GM21423 (cell line): ENCODE measurements around the gene YTHDC2.
"Not testable (repeated sequence)": the region's sequence is repeated elsewhere in the genome, so short reads cannot be mapped to it uniquely, and the experiment has no call there.

Source experiments
- ATAC-seq: cut with Tn5 transposase; IDR thresholded peaks from one replicate; pipeline ENCODE4 v1.9.1; 2021; ENCODE audit warnings: mild to moderate bottlenecking, moderate library complexity; ENCODE audit not compliant: unreplicated experiment

YTHDC2 gene

DNA sequence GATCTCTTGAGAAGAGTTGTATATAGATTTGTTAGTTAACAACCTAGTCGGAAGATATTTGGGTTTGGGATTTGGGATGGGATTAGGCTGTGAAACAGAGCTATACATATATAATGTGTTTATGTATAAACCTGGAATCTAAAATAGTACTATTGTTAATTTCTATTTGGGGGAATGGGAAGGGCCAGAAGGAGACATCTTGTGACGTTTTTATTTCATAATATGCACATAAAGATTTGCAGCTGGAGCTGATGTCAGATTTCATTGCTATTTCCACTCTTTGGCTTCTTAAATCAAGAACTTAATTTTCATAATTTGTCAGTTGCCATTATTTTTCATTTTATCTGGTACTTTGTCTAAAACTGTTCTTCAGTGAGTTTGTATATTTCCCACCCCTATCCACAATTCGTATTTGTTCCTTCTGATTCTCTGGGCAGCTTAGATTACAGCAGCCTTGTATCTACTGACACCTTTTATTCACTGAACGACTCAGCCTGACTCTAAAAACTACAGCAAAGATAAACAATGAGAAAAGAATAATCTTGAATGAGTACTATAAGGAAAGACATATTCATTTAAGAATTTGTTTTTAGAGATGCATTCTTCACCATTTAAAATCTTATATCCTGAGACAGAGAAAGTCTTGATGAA lies 86.9 kb downstream of the YTHDC2 start:
- no peak for ATAC-seq

DNA sequence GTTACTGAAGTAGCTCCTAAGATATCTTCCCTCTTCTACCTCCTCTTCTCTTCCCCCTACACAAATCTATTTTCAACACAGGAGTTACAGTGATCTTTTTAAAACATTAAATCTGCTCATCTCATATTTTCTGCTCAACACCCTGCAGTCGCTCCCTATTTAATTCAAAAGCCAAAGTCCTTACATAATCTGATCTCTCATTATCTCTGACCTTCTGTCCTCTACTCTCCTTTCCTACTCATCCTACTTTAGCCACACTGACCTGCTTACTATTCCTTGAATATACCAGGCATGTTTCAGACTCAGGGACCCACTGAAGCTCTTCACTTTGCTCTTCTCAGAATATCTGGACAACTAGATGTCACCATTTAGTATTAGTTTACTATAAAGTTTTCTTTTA lies 87.9 kb downstream of the YTHDC2 start:
- ATAC-seq: no peak

DNA sequence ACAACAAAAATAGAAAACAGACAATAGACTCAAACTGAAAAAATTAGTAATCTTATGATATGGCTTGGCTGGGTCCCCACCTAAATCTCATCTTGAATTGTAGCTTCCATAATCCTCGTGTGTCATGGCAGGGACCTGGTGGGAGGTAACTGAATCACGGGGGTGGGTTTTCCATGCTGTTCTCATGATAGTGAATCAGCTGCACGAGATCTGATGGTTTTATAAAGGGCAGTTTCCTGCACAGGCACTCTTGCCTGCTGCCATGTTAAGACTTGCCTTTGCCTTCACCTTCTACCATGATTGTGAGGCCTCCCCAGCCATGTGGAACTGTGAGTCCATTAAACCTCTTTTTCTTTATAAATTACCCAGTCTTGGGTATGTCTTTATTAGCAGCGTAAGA lies 89.8 kb downstream of the YTHDC2 start:
- not testable (repeated sequence) for ATAC-seq

DNA sequence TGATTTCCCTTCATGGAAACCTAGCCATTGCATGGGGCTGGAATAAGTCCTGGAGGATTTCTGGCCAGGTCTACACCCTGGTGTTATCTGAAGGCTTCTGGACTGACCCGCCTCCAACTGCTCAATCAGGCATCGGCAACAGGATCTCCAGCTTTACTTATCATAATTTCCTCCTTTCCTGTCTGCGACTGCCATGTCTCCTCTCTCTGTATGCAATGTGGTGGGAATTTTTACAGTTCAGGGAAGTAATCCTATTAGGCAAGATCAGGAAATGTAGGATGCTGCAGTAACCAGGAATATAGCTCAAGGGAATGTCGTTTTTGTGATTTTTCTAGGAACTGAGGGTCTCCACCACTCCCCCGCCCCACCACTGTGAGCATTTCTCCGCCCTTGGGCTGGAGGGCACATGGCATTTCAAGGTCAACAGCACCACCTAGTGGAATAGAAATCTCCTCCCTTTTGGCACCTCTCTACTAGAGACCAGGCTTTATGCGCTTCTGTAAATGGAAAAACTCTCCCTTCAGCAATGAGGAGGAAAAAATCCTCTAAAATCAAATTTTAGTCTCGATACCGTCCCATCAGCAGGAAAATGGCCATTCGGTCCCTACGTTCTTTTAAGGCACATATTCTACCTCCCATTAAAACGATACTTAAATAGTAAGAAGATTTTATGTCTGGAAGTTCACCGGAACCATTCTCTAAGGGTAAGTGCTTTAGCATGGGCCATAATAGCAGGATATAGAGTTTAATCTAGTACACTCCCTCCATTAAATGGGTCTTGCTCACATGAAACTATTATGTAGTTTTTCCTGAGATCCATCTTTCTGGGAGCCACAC lies 93.0 kb downstream of the YTHDC2 start:
- ATAC-seq: peak; percentile 78

DNA sequence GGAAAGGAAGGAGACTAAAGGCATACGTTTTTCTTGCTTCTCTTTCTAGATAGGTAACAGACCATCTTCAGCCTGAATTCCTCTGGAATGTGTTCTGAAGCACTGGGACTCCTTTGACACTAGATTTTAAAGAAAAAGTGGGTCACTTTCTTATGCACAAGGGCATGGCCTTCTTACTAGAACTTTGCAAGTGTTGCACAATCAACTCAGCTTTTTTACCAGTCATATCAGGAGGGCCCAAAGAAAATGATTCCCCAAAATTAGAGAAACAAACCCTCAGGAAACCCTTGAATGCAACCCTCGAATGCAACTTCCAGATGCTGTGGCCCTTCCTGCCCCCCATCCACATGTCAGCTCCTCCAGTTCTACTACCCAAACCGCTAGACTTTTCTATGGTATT lies 93.9 kb downstream of the YTHDC2 start:
- no peak for ATAC-seq

DNA sequence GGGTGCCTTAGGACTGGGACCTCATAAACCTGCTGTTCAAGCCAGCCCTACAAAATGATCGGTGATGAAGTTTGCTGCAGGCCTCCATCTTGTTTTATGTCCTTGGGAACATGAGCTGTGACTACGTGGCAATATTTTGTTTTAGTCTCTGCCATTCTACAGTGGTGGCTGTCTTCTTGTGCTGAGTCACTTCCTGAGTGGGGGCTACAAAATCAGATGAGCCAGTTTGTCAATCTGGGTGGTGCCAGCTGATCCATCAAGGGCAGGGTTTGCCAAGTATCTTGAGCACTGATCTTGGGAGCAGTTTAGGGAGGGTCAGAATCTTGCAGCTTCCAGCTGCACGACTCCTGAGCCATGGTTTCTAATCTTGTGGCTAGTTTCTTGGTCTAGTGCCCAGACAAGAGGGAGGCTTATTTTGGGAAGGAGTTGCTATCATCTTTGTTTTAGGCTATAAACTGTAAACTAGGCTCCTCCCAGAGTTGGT lies 94.7 kb downstream of the YTHDC2 start:
- no peak for ATAC-seq

DNA sequence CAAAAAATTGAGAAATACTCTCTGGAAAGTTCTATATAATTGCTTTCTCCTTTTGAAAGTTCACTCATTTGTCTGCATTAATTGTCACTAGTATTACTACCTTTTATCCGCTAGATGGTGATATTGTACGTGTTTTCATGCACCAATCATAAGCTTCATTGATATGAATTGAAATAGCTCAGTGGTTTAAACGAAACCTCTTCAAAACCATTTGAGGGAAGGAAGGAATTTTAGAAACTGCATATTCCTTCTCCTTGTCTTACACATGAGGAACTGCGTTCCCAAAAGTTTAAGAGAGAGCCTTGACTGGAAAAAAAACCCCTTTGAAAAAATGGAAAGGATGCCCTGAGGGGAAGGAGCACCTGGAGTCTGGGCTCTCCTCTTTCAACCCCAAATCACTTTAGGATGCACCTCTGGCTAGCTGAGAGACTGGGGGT lies 98.6 kb downstream of the YTHDC2 start:
- ATAC-seq: peak; percentile 72

DNA sequence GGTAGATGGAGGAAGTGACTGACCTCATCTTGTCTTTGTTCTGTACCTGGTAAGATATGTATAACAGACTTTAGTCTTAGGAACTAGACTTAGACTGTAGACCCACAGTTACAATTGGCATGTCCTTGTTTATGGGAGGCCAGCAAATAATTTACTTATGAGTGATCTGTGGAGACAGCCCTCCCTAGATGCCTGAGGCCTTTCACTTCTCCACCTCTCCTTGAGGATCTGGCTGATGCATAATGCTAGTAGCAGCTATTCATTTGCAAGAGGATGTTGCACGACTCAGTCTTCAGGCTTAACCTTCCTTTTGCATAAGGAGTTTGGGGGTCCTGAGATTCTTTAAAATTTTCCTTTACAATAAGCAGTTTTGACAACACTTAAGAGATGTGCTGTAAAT lies 100.7 kb downstream of the YTHDC2 start:
- ATAC-seq: no peak

DNA sequence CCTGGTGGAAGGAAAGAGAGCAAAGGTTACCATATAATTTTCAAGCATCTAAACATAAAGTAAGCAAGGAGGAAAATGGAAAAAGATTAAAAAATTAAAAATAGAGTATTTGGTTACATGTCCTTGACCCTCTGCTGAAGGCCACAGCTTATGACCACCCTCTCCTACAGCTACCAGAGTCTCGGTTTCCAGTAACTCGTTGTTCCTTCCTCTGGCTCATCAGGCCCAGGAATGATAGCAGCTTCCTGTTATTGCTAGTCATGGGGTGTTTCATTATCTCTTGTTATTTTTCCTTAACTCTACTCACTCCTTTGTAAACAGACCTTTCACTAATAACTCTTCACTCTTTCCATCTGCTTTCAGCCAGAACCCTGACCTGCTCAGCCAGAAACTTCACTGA lies 102.2 kb downstream of the YTHDC2 start:
- ATAC-seq: no peak

DNA sequence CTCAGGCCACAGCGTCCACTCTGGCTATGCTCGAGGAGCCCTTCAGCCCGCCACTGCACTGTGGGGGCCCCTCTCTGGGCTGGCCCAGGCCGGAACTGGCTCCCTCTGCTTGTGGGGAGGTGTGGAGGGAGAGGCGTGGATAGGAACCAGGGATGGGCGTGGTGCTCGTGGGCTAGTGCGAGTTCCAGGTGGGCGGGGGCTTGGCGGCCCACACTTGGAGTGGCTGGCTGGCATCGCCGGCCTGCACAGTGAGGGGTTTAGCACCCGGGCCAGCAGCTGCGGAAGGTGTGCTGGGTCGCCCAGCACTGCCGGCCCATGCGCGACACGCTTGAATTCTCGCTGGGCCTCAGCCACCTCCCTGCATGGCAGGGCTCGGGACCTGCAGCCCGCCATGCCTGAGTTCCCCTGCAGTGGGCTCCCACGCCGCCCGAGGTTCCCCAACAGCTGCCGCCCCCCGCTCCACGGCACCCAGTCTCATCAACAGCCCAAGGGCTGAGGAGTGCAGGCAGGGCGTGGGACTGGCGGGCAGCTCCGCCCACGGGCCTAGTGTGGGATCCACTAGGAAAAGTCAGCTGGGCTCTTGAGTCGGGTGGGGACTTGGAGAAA lies 103.8 kb downstream of the YTHDC2 start:
- no peak for ATAC-seq

DNA sequence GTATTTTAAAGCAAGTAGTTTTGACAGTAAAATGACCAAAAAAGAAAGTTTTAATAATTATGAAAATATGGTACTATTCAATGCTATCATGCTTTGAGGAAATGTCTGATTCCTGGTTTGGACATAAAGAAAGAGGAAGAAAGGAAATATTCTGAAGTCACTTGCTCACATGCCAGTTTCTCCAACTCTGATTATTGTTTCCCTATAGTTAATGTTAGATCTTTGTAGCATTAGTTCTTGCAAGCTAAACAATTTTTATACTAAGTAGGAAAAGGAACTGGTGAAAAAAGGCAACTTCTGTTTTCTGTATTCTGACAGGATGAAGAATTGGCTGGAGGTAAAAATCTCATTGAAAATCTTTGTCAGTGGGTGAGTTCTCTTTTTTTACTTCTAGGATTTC lies 119.5 kb downstream of the YTHDC2 start:
- no peak for ATAC-seq

DNA sequence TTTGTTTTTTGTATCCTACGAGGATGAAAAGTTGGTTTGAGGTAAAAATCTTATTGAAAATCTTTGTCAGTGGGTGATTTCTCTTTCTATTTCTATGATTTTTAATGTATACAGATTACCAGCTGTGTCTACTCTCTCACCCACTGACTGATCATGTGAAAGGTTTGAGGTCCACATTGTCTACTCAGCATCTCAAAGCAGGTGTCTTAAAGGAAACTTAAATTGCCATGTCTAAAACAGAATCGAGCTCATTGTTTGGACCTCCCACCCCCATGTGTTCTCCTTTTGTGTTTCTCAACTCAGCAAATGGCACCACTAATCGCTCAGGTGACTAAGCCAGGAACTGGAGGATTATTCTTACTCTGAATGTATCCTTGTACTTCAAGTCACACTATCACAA lies 121.5 kb downstream of the YTHDC2 start:
- ATAC-seq: no peak

DNA sequence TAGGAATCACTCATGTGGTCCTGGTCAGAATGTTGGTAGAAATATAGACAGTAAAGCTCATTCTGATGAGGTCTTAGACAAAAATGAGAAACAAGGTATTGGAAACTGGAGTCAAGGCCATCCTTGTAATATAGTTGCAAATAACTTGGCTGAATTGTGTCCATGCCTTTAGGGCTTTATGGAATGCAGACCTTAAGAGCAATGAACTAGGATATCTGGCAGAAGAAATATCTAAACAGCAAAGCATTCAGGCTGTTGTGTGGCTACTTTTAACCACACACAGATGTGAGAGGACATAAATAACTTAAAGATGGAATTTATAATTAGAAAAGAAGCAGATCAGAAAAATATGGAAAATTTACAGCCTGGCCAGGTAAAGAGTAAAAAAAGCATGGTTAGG lies 128.2 kb downstream of the YTHDC2 start:
- no peak for ATAC-seq
